HG03097 (cell line): Measurements from ENCODE around the gene EGR1.

Experiments
- ATAC-seq: cut with Tn5 transposase; IDR thresholded peaks from one replicate; pipeline ENCODE4 v1.9.1; 2021; ENCODE audit not compliant: unreplicated experiment, low FRiP score

EGR1 gene

GRCh38 chr5:138452720-138453119, 12.6 kb upstream of the EGR1 start:
- no peak for ATAC-seq

GRCh38 chr5:138453590-138453989, 11.7 kb upstream of the EGR1 start:
- no peak for ATAC-seq

GRCh38 chr5:138454121-138454520, 11.2 kb upstream of the EGR1 start:
- no peak for ATAC-seq

- no peak for ATAC-seq
Measured at GRCh38 chr5:138455232-138455930, 9.9 kb upstream of the EGR1 start.

- no peak for ATAC-seq
Measured at GRCh38 chr5:138457531-138458275, 7.6 kb upstream of the EGR1 start.

GRCh38 chr5:138458384-138458783, 6.9 kb upstream of the EGR1 start:
- no peak for ATAC-seq

GRCh38 chr5:138458856-138459255, 6.4 kb upstream of the EGR1 start:
- no peak for ATAC-seq

- no peak for ATAC-seq
Measured at GRCh38 chr5:138459311-138459933, 5.9 kb upstream of the EGR1 start.

GRCh38 chr5:138460032-138460693, 5.1 kb upstream of the EGR1 start:
- ATAC-seq, result no peak

- no peak for ATAC-seq
Measured at GRCh38 chr5:138461343-138462125, 3.7 kb upstream of the EGR1 start.

- no peak for ATAC-seq
Measured at GRCh38 chr5:138463419-138464007, 1.8 kb upstream of the EGR1 start.

- ATAC-seq, result peak; percentile 52
Measured at GRCh38 chr5:138464008-138464387, 1.3 kb upstream of the EGR1 start.

- ATAC-seq, result peak; percentile 69
Measured at GRCh38 chr5:138464388-138465260, 655 bp upstream of the EGR1 start.

GRCh38 chr5:138466125-138466899, 1.0 kb downstream of the EGR1 start:
- no peak for ATAC-seq

- no peak for ATAC-seq
Measured at GRCh38 chr5:138466900-138467710, 1.8 kb downstream of the EGR1 start.

GRCh38 chr5:138467711-138468132, 2.4 kb downstream of the EGR1 start:
- no peak for ATAC-seq

- ATAC-seq, result no peak
Measured at GRCh38 chr5:138468133-138468965, 3.1 kb downstream of the EGR1 start.
